GM12875 (cell line): ENCODE results near the gene B3GNT9.

Experiments used
- H3K4me3 ChIP-seq: one replicate; pipeline ENCODE4 v1.5.1; 2011; ENCODE audit warnings: low read depth, low read length, control low read depth
- TF ChIP-seq, protein P1 (sequence below): IDR thresholded peaks from 2 replicates; pipeline ENCODE4 v1.5.1; 2011; ENCODE audit warnings: low read depth, mild to moderate bottlenecking, control low read depth, inconsistent platforms, low read length, moderate library complexity, borderline replicate concordance; ENCODE audit not compliant: insufficient read depth

B3GNT9 gene

DNA sequence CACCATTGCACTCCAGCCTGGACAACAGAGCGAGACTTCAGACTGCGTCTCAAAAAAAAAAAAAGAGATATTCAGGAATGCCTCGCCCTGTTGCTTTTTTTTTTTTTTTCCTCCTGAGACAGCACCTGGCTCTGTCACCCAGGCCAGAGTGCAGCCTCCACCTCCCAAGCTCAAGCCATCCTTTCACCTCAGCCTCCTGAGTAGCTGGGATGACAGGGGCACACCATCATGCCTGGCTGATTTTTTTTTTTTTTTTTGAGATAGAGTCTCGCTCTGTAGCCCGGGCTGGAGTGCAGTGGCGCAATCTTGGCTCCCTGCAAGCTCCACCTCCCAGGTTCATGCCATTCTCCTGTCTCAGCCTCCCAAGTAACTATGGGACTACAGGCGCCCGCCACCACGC, 33.1 kb downstream of the B3GNT9 start:
- H3K4me3 ChIP-seq = no peak overlapping the region
- TF ChIP-seq, protein P1, sequence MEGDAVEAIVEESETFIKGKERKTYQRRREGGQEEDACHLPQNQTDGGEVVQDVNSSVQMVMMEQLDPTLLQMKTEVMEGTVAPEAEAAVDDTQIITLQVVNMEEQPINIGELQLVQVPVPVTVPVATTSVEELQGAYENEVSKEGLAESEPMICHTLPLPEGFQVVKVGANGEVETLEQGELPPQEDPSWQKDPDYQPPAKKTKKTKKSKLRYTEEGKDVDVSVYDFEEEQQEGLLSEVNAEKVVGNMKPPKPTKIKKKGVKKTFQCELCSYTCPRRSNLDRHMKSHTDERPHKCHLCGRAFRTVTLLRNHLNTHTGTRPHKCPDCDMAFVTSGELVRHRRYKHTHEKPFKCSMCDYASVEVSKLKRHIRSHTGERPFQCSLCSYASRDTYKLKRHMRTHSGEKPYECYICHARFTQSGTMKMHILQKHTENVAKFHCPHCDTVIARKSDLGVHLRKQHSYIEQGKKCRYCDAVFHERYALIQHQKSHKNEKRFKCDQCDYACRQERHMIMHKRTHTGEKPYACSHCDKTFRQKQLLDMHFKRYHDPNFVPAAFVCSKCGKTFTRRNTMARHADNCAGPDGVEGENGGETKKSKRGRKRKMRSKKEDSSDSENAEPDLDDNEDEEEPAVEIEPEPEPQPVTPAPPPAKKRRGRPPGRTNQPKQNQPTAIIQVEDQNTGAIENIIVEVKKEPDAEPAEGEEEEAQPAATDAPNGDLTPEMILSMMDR = no peak

DNA sequence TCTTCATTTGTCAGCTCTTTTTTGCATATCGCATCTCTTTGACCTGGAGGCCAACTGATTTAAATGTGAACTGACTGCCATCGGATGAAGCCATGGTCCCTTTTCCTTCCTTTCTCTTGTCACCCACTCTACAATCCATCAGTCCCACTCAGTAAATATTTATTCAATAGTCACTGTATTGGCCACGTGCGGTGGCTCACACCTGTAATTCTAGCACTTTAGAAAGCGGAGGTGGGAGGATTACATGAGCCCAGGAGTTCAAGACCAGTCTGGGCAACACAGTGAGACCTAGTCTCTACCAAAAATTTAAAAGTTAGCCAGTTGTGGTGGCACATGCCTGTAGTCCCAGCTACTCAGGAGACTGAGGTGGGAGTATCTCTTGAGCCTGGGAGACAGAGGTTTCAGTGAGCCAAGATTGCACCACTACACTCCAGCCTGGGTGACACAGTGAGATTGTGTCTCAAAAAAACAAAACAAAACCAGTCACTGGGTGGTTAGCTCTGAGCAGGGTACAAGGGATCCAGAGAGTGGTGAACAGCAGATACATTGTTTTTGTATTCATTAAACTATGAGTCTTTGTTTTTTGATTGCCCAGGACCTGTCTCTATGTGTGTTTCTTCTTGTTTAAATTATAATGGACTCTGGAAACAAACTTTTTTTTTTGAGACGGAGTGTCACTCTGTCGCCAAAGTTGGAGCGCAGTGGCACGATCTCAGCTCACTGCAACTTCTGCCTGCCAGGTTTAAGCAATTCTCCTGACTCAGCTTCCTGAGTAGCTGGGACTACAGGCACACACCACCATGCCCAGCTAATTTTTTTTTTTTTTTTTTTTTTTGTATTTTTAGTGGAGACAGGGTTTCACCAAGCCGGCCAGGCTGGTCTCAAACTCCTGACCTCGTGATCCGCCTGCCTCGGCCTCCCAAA, 34.1 kb downstream of the B3GNT9 start:
- no peak overlapping the region for H3K4me3 ChIP-seq
- TF ChIP-seq, protein P1 = no peak

GRCh38 chr16:67115639-67116038, 35.2 kb downstream of the B3GNT9 start:
- TF ChIP-seq, protein P1 = no peak
- no peak overlapping the region for H3K4me3 ChIP-seq

- no peak overlapping the region for H3K4me3 ChIP-seq
- TF ChIP-seq, protein P1 = no peak
Observed at GRCh38 chr16:67114793-67115192, 36.0 kb downstream of the B3GNT9 start.

- TF ChIP-seq, protein P1 = no peak
- no peak overlapping the region for H3K4me3 ChIP-seq
Observed at GRCh38 chr16:67112591-67113399, 38.0 kb downstream of the B3GNT9 start.

GRCh38 chr16:67111951-67112444, 38.8 kb downstream of the B3GNT9 start:
- TF ChIP-seq, protein P1 = no peak
- no peak overlapping the region for H3K4me3 ChIP-seq
